Cardiac muscle cell (in vitro differentiated cells and primary cell): Measurements from ENCODE around the gene ACHE. TPM values are rescaled to one million over a fixed set of nuclear protein-coding genes. Genes with fewer than 3 reads are reported as not detected.
"Not testable (repeated sequence)": the region's sequence is repeated elsewhere in the genome, so short reads cannot be mapped to it uniquely, and the experiment has no call there.

ENCODE experiments used
- DNase-seq, 2 donors: peaks; one replicate each; pipeline versions ENCODE4 v3.0.0 to v3.0.0-alpha.2; 2010 to 2017; ENCODE audit warnings: low read depth in 1 of 2, low spot score in 1 of 2
- H3K27ac ChIP-seq: fragments of 200-600 bp; sonication (generic); 2 replicates; pipeline ENCODE4 v1.5.1; 2016
- H3K27me3 ChIP-seq: fragments of 200-600 bp; sonication (generic); 2 replicates; pipeline ENCODE4 v1.6.0; 2016; ENCODE audit warnings: control low read depth
- H3K36me3 ChIP-seq: fragments of 200-600 bp; sonication (generic); 2 replicates; pipeline ENCODE4 v1.5.1; 2016; ENCODE audit warnings: control low read depth
- H3K4me1 ChIP-seq: fragments of 200-600 bp; sonication (generic); 2 replicates; pipeline ENCODE4 v1.8.1; 2017; ENCODE audit warnings: low read depth, mild to moderate bottlenecking, mixed run types
- H3K4me3 ChIP-seq: fragments of 200-600 bp; sonication (generic); 2 replicates; pipeline ENCODE4 v1.5.1; 2016; ENCODE audit warnings: mild to moderate bottlenecking
- H3K9me3 ChIP-seq: fragments of 200-600 bp; sonication (generic); 2 replicates; pipeline ENCODE4 v1.5.1; 2017; ENCODE audit warnings: low read depth, mild to moderate bottlenecking, control low read depth
- CTCF ChIP-seq: IDR thresholded peaks from 2 replicates; pipeline ENCODE4 v1.5.1; 2012; ENCODE audit warnings: low read depth, mild to moderate bottlenecking, low read length
- polyA plus RNA-seq: library from polyadenylated mRNA; unstranded; fragments of >200 nt; fragmentation: Nextera tagmentation; extraction: Ambion mirVana; gene quantifications from 2 replicates; pipeline ENCODE4 v1.2.1, GENCODE V29; 2016
- total RNA-seq: library from RNA; depleted of rRNA; stranded (reverse); fragments of >200 nt; gene quantifications from 2 replicates; pipeline ENCODE4 v1.2.3, GENCODE V29; 2016

The ACHE gene
- total and polyA plus RNA-seq, 2 experiments from 2014 or later: 25.6 to 42.7 TPM

- H3K9me3 ChIP-seq: no peaks in the 10 kb centered on the region
- no peak for TF ChIP-seq CTCF
- no peaks in the 10 kb centered on the region for H3K27me3 ChIP-seq
- H3K27ac ChIP-seq: no peak overlapping the region
- no peak overlapping the region for H3K4me3 ChIP-seq
- H3K4me1 ChIP-seq: no peaks in the 10 kb centered on the region
- H3K36me3 ChIP-seq: no peaks in the 10 kb centered on the region
- no peak for DNase-seq
Observed at GRCh38 chr7:100929808-100930174, 34.1 kb upstream of the ACHE start.

- not testable (repeated sequence) for H3K4me1 ChIP-seq, H3K27ac ChIP-seq, H3K36me3 ChIP-seq
Observed at GRCh38 chr7:100923616-100924015, 27.9 kb upstream of the ACHE start.

GRCh38 chr7:100921039-100921438, 25.4 kb upstream of the ACHE start:
- no peaks in the 10 kb centered on the region for H3K36me3 ChIP-seq
- no peaks in the 10 kb centered on the region for H3K27me3 ChIP-seq
- H3K9me3 ChIP-seq: no peaks in the 10 kb centered on the region
- no peak for DNase-seq
- no peak for TF ChIP-seq CTCF
- no peak overlapping the region for H3K27ac ChIP-seq
- H3K4me1 ChIP-seq: no peaks in the 10 kb centered on the region
- H3K4me3 ChIP-seq: no peak overlapping the region

More at GRCh38 chr7:100923616-100924015, 27.9 kb upstream of the ACHE start:
- not testable (repeated sequence) for H3K9me3 ChIP-seq, DNase-seq, H3K27me3 ChIP-seq, H3K4me3 ChIP-seq

- H3K27ac ChIP-seq, H3K9me3 ChIP-seq, H3K36me3 ChIP-seq, DNase-seq, H3K4me1 ChIP-seq, H3K27me3 ChIP-seq, H3K4me3 ChIP-seq: not testable (repeated sequence)
Observed at GRCh38 chr7:100919779-100920437, 24.2 kb upstream of the ACHE start.

GRCh38 chr7:100919335-100919734, 23.6 kb upstream of the ACHE start:
- not testable (repeated sequence) for H3K36me3 ChIP-seq, H3K27me3 ChIP-seq, H3K9me3 ChIP-seq, DNase-seq, H3K4me3 ChIP-seq, H3K27ac ChIP-seq, H3K4me1 ChIP-seq

GRCh38 chr7:100914879-100915447, 19.3 kb upstream of the ACHE start:
- no peaks in the 10 kb centered on the region for H3K9me3 ChIP-seq
- no peak overlapping the region for H3K4me3 ChIP-seq
- no peaks in the 10 kb centered on the region for H3K27me3 ChIP-seq
- H3K36me3 ChIP-seq: no peaks in the 10 kb centered on the region
- no peak for DNase-seq
- H3K4me1 ChIP-seq: no peaks in the 10 kb centered on the region
- no peak for TF ChIP-seq CTCF
- H3K27ac ChIP-seq: no peak overlapping the region

GRCh38 chr7:100914208-100914878, 18.7 kb upstream of the ACHE start:
- no peak for TF ChIP-seq CTCF
- Histone ChIP-seq H3K9me3 (no peaks in the 10 kb centered on the region), H3K27ac (no peak overlapping the region), H3K4me1 (no peaks in the 10 kb centered on the region), H3K4me3 (no peak overlapping the region), H3K27me3 (no peaks in the 10 kb centered on the region), H3K36me3 (no peaks in the 10 kb centered on the region)
- no peak for DNase-seq
